OCI-M2 (cell line): ENCODE results near the gene NAALADL2.

Experiments
- DNase-seq: peaks from one replicate; lab custom pipeline; 2025; ENCODE audit not compliant: unreplicated experiment; lab: John Stamatoyannopoulos, UW

The NAALADL2 gene

DNA sequence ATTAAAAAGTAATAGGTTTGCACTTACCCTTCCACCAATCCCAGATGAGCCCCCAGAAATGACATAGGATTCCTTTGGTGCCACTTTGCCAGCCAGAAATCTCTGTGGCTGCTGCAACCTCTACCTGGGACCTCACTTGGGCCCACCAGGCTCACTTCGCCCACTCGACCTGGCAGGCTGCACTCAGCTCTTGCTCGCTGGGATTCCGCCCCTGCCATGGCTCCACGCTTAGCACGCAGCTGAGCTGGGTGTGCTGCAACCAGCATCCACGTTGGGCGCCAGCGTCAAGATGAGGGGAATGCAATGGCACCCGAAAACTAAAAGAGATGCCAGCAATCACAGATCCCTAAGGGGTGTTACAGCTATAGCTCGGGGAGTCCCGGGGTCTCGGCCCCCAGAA lies 761.0 kb downstream of the NAALADL2 start:
- no peak for DNase-seq

DNA sequence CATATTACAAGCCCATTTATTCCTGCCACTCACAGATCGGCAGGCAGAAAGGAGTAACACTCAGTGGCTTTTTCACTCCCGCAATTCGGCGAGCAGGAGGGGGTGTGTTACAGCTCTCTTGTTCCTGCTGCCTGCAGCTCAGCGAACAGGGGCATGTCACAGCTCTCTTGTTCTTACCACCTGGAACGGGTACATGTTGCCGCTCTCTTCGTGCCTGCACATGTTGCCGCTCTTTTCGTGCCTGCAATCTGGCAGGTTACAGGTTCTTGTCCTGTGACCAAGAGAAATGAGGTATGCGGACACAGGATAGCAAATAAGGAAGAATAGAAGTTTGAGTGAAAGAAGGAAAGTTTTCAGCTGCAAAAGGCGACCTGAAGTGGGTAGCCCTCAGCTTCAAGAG lies 761.4 kb downstream of the NAALADL2 start:
- DNase-seq: no peak

DNA sequence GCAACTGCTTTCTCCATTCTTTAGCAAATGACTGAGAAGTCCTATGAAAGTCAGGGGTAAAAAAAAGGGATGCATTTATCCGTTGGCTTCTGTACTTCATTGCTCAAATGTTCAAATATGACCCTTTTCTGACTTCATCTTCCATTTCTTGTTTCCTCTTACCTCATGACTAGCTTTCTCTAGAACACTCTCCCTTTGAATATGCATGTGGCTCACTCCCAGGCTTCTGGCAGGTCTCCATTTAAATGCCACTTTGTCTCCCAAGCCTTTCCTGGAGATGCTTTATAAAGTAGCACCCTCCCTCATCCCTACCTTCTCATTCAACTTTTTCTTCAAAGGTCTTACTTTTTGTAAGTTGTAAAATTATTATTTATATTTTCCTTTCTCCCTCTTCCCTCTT lies 781.8 kb downstream of the NAALADL2 start:
- no peak for DNase-seq

DNA sequence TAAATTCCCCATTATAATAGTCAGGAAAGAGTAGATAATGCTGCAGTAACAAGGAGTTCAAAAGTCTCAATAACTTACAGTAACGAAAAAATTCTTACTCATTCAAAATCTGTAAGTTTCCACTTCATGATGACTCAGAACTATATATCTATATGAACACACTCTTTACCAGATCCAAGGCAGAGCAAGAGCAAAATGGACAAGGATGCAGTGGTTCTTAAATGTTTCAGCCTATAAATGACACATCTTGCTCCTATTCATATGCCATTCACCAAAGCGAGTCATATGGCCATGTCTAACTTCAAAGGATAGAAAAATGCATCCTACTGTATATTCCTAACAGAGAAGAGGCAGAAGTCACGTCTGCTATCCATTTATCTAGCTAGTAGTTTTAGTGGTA lies 787.7 kb downstream of the NAALADL2 start:
- no peak for DNase-seq

DNA sequence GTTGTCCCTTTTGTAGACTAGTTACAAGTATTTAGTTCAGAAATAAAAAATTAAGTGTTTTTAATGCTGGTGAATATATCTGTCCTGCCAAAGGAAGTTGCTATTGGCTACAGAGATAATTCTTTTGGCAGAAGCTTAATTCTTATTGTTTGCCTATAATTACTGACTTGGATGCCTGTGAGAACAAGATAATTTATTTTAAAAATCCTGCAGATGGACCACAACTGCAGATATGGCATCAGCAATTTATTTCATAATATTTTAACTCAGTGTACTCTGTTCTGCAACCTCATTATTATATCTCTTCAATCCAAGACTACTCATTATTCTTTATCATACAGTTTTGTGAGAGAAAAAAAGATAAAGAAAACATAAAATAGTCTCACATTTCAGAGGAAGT lies 789.8 kb downstream of the NAALADL2 start:
- no peak for DNase-seq

DNA sequence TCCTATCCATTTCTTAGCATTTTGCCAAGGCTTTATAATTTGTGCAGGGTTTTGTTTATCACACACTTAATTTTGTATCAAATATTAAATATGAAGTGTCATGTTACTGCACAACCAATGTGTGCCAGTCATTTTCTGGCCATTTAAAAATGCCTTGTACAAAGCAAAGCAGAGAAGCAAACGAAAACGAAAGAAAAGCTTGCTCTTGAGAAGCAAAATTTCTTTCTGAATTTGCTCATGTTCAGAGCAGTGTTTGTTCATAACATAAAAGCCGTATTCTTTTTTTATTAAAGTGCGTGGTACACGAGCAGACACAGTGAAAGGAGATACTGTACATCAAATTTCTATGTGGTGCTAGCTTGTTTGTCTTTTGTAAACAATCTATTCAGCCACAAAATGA lies 792.6 kb downstream of the NAALADL2 start:
- DNase-seq: no peak

DNA sequence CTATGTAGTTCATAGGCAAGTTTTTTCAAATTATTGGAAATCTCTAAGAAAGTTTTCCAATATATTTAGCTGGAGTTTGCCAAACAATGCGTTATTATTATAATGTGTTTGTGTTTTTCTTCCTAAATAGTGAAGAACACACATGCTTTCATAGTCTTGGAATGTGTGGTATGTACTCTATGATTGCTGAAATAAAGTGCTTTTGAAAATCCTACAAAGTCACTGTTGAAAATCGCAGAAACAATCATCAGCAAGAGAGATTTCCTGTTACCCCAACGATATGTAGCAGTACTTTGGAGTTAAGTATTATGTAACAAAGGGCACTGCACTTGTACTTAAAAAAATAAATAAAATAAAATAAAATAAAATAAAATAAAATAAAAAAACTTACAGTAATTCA lies 796.2 kb downstream of the NAALADL2 start:
- DNase-seq: no peak

DNA sequence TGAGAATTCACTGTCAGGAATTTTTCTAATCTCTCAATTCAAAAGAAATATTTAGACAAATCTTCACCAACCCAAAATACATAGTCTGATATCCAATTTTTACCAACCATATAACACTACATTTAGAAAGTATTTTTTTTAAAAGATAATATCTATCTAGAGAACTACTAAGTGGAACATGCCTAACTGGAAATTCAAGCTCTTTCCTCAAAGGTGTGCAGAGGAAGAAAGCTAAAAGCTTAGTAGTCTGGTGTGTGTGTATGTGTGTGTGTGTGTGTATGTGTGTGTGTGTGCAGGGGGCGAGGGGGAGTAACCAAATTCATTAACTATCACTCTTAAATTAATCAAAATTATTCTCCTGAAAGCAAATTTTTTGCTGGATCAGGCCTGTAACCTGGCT lies 797.3 kb downstream of the NAALADL2 start:
- DNase-seq: no peak

DNA sequence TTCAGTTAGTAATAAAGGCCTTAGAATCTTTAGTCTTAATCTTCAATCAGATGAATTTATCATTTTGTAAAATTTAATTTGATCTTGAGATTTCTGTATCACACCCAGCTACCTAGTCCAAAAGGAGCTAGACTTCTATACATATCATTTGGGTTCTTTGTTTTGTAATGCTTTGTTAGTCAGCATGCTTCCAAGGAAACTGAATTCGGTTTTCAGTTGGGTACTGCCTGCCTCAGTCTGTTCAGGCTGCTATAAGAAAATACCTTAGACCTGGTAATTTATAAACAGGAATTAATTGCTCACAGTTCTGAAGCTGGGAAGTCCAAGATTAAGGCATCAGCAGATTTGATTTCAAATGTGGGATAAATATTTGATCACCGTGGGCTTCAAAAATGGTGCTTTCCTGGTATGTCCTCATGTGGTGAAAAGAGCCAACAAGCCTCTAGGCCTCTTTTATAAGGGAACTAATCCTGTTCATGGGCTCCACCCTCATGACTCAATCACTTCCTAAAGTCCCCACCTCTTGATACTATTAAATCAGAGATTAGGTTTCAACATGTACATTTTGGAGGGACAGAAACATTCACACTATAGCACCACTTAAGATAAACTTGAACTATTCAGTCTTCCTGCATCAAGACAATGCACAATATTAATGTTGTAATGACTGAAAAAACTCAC lies 800.7 kb downstream of the NAALADL2 start:
- DNase-seq: no peak

DNA sequence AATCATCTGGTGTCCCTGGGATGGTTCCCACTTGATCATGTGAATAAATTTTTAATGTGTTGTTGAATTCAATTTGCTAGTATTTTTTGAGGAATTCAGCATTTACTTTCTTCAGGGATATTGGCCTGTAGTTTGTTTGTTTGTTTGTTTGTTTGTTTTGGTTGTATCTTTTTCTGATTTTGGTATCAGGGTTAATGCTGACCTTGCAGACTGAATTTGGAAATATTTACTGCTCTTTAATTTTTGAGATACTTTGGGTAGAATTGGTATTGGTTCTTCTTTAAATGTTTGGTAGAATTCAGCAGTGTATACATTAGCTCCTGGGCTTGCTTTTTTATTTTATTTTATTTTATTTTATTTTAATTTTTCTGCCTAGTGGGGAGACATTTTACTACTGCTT lies 803.7 kb downstream of the NAALADL2 start:
- no peak for DNase-seq

DNA sequence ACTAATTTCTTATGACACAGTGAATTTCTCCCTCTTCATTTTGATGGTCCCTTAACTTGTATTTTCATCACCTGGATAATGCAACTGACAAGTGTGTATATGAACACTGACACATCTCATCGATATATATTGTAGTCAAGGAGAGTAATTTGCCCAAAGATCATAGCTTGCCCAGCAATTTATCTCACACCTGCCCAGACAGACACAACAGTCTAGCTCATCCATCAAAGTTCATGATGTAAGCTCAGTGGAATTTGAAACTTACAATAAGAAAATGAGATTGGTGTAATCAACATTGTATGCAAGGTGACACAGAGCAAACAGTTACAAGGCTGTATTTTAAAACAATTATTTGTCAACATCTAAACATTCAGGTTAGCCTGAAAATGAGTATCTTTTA lies 805.8 kb downstream of the NAALADL2 start:
- DNase-seq: no peak

DNA sequence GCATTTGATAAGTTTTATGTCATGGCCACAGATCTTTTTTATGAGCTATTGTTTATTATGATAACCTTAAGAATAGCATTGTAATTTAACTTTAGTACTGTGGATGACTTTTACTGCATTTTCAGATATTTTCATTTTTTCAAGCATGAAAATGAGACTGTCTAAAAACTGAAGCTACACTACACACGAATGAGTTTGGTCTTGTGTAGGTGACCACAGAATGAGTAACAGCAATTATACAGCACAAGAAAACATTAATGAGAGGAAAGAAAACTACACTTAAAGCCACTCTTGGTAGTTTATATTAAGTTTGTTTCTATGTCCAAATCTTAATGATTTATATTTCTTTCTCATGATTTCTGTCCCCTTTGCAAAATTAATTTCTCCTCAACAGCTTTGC lies 809.2 kb downstream of the NAALADL2 start:
- no peak for DNase-seq

DNA sequence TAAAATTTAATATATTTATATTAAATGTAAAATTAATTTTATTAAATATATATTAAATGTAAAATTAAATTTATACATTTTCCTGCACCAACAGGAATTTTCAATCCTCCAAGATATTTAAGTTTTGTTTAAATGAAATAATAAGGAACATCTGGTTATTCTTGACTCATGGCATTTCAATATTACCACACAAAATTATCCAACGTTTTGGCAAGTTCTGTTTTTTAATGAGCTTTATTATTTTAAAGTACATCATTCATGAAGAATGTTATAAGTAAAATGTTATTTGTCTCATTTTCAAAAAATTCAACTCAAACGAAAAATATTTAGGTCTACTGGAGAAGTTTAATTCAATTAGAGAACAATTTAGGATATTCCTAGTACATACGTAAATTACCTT lies 811.4 kb downstream of the NAALADL2 start:
- no peak for DNase-seq

DNA sequence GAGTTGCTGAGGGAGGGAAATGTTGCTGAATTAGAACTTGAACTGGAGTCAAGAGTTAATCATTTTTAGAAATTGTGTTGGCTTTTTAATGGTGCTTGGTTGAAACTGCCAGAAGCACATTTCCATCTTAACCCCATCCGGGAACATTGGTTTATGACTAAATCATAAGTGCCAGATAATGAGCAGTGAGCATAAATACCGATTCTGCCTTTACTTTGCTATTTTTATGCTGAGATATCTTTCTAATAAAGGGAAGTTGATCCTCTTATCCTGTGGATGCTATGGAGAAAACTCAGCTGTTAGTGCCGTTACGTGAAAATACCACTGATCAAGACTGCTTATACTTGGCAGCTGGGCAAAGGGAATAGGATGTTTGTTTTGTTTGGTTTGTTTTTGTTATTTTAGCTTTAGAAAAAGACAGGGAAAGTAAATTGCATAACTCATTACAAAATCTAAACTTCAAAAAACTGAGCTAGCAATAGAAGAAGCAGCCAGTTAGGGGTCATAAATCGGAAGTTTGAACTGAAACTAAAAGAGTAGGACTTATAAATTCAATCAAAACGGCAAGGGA lies 813.1 kb downstream of the NAALADL2 start:
- DNase-seq: no peak

DNA sequence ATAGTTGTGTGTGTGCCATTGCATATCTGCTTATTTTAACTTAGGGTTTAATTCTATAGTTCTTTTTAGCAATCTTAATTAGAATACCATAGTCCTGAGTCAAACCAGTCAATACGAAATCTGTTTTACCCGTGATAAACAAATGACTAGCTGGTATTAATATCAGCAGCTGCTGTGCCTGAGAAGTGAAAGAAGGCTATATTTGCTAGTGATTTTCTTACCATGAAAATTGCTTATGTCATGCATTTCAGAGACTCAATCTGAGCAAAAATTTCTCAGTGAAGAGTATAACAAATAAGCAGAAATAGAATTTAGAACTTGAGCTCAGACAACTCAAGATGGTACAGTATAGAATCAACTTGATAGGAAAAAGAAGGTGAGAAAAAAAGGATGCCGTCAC lies 820.4 kb downstream of the NAALADL2 start:
- DNase-seq: no peak

DNA sequence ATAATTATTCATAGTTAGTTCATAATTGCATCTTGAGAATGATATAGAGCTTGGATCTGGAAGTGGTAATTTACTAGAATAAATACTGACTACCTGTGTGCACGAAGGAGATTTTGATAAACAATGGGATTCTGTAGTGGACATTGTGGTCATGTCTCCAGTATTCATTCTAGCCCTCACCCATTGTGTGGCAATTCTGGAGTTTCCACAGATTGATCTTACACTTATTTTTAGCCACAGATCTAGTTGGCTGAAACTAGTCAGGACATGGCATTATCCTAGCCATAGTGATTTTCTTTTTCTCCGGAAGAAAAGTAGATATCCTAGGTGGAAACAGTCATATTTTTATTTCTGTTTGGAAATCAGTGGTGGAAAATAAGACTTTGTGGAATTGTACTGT lies 833.1 kb downstream of the NAALADL2 start:
- no peak for DNase-seq

DNA sequence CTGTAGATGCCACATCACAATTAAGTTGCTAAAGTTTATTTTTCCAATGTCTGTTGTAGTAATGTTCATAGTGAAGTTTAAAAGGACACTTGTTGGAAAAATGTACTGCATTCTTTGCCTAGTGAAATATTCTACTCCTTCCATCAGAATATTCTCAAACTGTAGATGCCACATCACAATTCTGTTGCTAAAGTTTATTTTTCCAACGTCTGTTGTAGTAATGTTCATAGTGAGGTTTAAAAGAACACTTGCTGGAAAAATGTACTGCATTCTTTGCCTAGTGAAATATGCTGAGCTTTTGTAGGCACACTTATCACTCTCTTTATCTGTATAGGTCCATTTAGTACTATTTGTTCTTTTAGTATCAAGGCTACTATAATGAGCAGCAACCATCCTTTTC lies 836.1 kb downstream of the NAALADL2 start:
- no peak for DNase-seq

DNA sequence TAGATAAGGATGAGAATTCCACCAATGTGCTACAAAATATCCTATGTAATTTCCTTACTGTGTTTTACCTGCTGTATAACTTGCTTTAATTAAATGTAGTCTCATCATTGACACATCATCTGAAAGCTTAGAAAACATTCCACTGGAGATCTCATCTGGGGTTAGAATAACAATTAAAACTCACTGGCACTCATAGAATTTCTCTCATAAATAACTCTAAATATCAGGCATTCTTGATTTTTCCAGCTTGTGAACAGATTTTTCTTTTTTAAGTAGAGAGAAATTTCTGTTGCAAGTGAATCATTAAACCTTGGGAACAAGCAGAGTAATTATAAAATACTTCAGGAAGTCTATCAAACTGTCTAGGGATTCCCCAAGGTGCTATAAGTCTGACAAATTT lies 843.8 kb downstream of the NAALADL2 start:
- no peak for DNase-seq

DNA sequence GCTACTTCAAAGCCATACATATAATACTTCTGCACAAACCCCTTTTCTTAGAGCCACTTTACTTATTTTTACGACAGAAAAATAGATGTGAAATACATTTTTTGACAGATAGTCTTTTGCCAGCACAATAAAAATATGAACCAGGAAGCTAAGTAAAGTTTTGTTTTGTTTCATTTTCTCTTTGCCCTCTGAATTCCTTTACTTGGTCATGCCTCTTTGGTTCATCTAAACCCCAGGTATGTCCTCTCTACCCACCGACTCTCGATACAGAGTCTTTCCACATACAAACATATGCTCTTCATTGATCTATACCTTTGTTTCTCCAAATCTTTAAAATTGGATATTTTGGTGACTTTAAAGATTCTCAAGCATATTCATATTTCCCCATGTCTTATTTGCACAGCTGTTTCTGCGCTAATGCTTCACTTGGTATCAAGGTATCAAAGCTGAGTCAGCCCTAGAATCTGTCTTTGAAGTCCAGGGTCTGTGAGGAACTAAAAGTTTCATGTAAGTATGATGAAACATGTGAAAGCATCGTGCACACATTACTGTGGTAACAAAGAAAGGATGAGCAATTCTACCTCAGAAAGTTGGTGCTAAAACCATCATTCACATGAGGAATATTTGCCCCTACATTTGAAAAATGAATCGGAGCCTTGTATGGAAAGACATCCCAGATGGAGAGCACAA lies 845.4 kb downstream of the NAALADL2 start:
- no peak for DNase-seq

DNA sequence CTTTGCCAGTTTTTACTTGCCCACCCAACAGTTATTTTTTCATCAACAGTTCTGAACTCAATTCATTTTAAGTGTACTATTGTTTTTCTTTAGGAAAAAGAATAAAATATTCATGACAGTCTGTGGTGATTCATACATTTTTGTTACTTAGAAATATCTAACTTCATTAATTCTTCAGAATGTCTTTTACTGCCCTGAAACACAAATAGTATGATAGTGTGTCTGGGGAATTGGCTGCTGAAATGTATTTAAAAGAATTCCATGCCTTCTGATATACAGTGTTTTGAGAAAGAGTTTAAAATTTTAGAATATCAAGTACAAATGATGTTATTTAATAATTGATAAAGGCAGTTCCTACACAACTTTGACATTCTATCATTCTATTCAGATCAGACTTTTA lies 854.1 kb downstream of the NAALADL2 start:
- no peak for DNase-seq

DNA sequence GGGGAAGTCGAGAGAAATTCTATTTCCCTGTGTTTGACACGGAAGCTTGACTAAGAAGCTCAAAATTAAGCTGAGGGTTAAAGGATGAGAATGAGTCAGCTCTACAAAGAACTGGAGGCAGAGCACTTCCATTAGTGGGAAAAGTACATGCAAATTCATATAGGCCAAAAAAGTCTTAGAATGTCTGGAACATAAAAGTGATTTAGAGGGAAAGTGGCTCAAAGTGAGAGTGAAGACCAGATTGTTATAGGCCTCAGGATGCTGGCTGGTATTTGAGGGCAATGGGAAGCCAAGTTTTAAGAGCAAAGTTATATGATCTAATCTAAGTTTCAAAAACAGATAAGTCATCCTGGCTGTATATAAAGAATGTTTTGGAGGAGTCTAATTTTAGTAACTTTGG lies 857.3 kb downstream of the NAALADL2 start:
- no peak for DNase-seq

DNA sequence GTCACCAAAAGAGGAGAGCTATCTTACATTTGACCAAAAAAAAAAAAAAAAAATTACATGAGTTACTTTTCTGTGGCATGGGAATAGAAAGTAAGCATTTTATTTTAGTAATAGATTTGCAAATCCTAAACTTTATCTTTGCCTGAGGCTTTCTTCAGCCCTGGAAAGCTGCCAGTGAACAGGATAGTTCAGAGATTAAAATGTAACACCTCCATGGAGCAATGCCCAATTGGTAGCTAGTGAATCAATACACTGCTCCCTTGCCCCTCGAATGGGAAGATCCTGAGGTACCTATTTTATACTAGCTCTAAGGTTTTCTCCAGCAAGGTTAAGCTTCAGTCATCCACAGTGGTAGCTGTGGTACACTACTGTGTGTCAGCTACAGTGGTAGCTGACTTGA lies 867.1 kb downstream of the NAALADL2 start:
- no peak for DNase-seq

DNA sequence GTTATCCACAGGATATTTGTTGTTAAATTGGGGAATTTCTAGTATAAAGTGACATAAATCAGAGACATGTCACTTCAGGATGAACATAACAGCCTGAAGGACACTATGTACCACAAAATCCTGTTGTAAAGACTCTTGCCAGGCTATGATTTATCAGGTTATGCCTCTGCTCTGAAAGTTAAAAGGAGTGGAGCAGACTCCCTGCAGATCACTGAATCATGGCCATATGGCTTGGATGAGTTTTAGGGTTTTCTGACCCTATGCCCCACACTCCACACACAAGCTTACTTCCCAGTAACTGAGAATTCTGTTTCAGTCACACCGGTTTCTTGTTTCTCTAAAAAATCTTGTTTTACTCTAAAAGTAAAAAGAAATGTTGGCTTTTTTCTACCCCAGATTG lies 869.4 kb downstream of the NAALADL2 start:
- DNase-seq: no peak
